Activated naive CD8-positive, alpha-beta T cell (primary cell): ENCODE results near the gene FAM240A.

Experiments used
- H3K27ac Mint-ChIP-seq: one replicate; pipeline ENCODE4 v1.8.0; 2021; ENCODE audit warnings: mixed read lengths
- H3K27me3 Mint-ChIP-seq: one replicate; pipeline ENCODE4 v1.8.0; 2021; ENCODE audit warnings: mixed read lengths
- H3K36me3 Mint-ChIP-seq: one replicate; pipeline ENCODE4 v1.8.0; 2021; ENCODE audit warnings: mixed read lengths
- H3K4me1 Mint-ChIP-seq: one replicate; pipeline ENCODE4 v1.8.0; 2021; ENCODE audit warnings: low read depth, mixed read lengths
- H3K4me3 Mint-ChIP-seq: one replicate; pipeline ENCODE4 v1.8.0; 2021; ENCODE audit warnings: mild to moderate bottlenecking, mixed read lengths
- H3K9me3 Mint-ChIP-seq: one replicate; pipeline ENCODE4 v1.8.0; 2021; ENCODE audit warnings: low read depth, mixed read lengths

The FAM240A gene

GRCh38 chr3:46609212-46609721 is 3.1 kb upstream of the FAM240A start:
- H3K4me1 Mint-ChIP-seq = no peaks in the 10 kb centered on the region
- H3K4me3 Mint-ChIP-seq = no peak overlapping the region
- no peaks in the 10 kb centered on the region for H3K9me3 Mint-ChIP-seq
- H3K36me3 Mint-ChIP-seq = no peaks in the 10 kb centered on the region
- H3K27ac Mint-ChIP-seq = no peak overlapping the region
- peaks cover 3% of the 10 kb centered on the region for H3K27me3 Mint-ChIP-seq

GRCh38 chr3:46609944-46610722 is 2.2 kb upstream of the FAM240A start:
- Mint-ChIP-seq H3K27ac (no peak overlapping the region), H3K9me3 (no peaks in the 10 kb centered on the region), H3K36me3 (no peaks in the 10 kb centered on the region), H3K4me1 (no peaks in the 10 kb centered on the region), H3K27me3 (peaks cover 3% of the 10 kb centered on the region), H3K4me3 (no peak overlapping the region)

GRCh38 chr3:46613313-46614005 is 1.1 kb downstream of the FAM240A start:
- Mint-ChIP-seq H3K27ac (no peak overlapping the region), H3K36me3 (no peaks in the 10 kb centered on the region), H3K4me1 (no peaks in the 10 kb centered on the region), H3K9me3 (no peaks in the 10 kb centered on the region), H3K27me3 (peaks cover 5% of the 10 kb centered on the region), H3K4me3 (no peak overlapping the region)

- peaks cover 6% of the 10 kb centered on the region for H3K27me3 Mint-ChIP-seq
- no peaks in the 10 kb centered on the region for H3K4me1 Mint-ChIP-seq
Measured at GRCh38 chr3:46614431-46614830, 2.1 kb downstream of the FAM240A start.

GRCh38 chr3:46615050-46615775 is 2.9 kb downstream of the FAM240A start:
- Mint-ChIP-seq H3K36me3 (no peaks in the 10 kb centered on the region), H3K27ac (no peak overlapping the region), H3K4me3 (no peak overlapping the region), H3K9me3 (no peaks in the 10 kb centered on the region), H3K4me1 (no peaks in the 10 kb centered on the region), H3K27me3 (peaks cover 6% of the 10 kb centered on the region)

More at GRCh38 chr3:46614431-46614830, 2.1 kb downstream of the FAM240A start:
- Mint-ChIP-seq H3K36me3 (no peaks in the 10 kb centered on the region), H3K9me3 (no peaks in the 10 kb centered on the region), H3K4me3 (no peak overlapping the region), H3K27ac (no peak overlapping the region)

GRCh38 chr3:46615976-46616375 is 3.7 kb downstream of the FAM240A start:
- H3K9me3 Mint-ChIP-seq = no peaks in the 10 kb centered on the region
- peaks cover 6% of the 10 kb centered on the region for H3K27me3 Mint-ChIP-seq
- H3K36me3 Mint-ChIP-seq = no peaks in the 10 kb centered on the region
- no peaks in the 10 kb centered on the region for H3K4me1 Mint-ChIP-seq
- H3K4me3 Mint-ChIP-seq = no peak overlapping the region
- no peak overlapping the region for H3K27ac Mint-ChIP-seq

GRCh38 chr3:46617941-46618340 is 5.6 kb downstream of the FAM240A start:
- H3K4me3 Mint-ChIP-seq = no peak overlapping the region
- no peak overlapping the region for H3K27ac Mint-ChIP-seq
- no peaks in the 10 kb centered on the region for H3K9me3 Mint-ChIP-seq
- peaks cover 3% of the 10 kb centered on the region for H3K27me3 Mint-ChIP-seq
- H3K4me1 Mint-ChIP-seq = no peaks in the 10 kb centered on the region
- no peaks in the 10 kb centered on the region for H3K36me3 Mint-ChIP-seq

GRCh38 chr3:46619845-46620778 is 7.8 kb downstream of the FAM240A start:
- H3K27ac Mint-ChIP-seq = no peak overlapping the region
- no peak overlapping the region for H3K4me3 Mint-ChIP-seq
- no peaks in the 10 kb centered on the region for H3K36me3 Mint-ChIP-seq
- H3K9me3 Mint-ChIP-seq = no peaks in the 10 kb centered on the region
- H3K4me1 Mint-ChIP-seq = no peaks in the 10 kb centered on the region
- H3K27me3 Mint-ChIP-seq = peaks cover 3% of the 10 kb centered on the region

- H3K4me1 Mint-ChIP-seq = peaks cover 10% of the 10 kb centered on the region
- no peak overlapping the region for H3K4me3 Mint-ChIP-seq
- H3K36me3 Mint-ChIP-seq = no peaks in the 10 kb centered on the region
- no peaks in the 10 kb centered on the region for H3K27me3 Mint-ChIP-seq
- H3K27ac Mint-ChIP-seq = no peak overlapping the region
- no peaks in the 10 kb centered on the region for H3K9me3 Mint-ChIP-seq
Measured at GRCh38 chr3:46624533-46624932, 12.2 kb downstream of the FAM240A start.

GRCh38 chr3:46624975-46625490 is 12.7 kb downstream of the FAM240A start:
- peaks cover 15% of the 10 kb centered on the region for H3K4me1 Mint-ChIP-seq
- H3K27ac Mint-ChIP-seq = no peak overlapping the region
- no peaks in the 10 kb centered on the region for H3K27me3 Mint-ChIP-seq
- H3K9me3 Mint-ChIP-seq = no peaks in the 10 kb centered on the region
- no peak overlapping the region for H3K4me3 Mint-ChIP-seq
- no peaks in the 10 kb centered on the region for H3K36me3 Mint-ChIP-seq

- H3K4me3 Mint-ChIP-seq = no peak overlapping the region
- H3K36me3 Mint-ChIP-seq = no peaks in the 10 kb centered on the region
- H3K27ac Mint-ChIP-seq = no peak overlapping the region
- no peaks in the 10 kb centered on the region for H3K9me3 Mint-ChIP-seq
- no peaks in the 10 kb centered on the region for H3K27me3 Mint-ChIP-seq
- peaks cover 19% of the 10 kb centered on the region for H3K4me1 Mint-ChIP-seq
Measured at GRCh38 chr3:46626039-46626438, 13.7 kb downstream of the FAM240A start.

GRCh38 chr3:46627078-46627477 is 14.8 kb downstream of the FAM240A start:
- no peak overlapping the region for H3K4me3 Mint-ChIP-seq
- no peaks in the 10 kb centered on the region for H3K27me3 Mint-ChIP-seq
- H3K9me3 Mint-ChIP-seq = no peaks in the 10 kb centered on the region
- no peak overlapping the region for H3K27ac Mint-ChIP-seq
- peaks cover 19% of the 10 kb centered on the region for H3K4me1 Mint-ChIP-seq
- H3K36me3 Mint-ChIP-seq = no peaks in the 10 kb centered on the region

GRCh38 chr3:46628901-46629369 is 16.6 kb downstream of the FAM240A start:
- Mint-ChIP-seq H3K27ac (peak overlapping the region; percentile 43), H3K4me3 (peak overlapping the region; percentile 64), H3K36me3 (no peaks in the 10 kb centered on the region), H3K27me3 (no peaks in the 10 kb centered on the region), H3K4me1 (peaks cover 19% of the 10 kb centered on the region), H3K9me3 (no peaks in the 10 kb centered on the region)
